Measurements from ENCODE around the gene RPL15.

GRCh38 chr3:23949784-23950183, 32.9 kb downstream of the RPL15 start:
- no peak for TF ChIP-seq CTCF (IDR thresholded peaks at IDR 0.05)
- TF ChIP-seq POLR2A (IDR thresholded peaks at IDR 0.05): no peak
